ENCODE results near the gene IVD.
"Not testable (repeated sequence)": the region's sequence is repeated elsewhere in the genome, so short reads cannot be mapped to it uniquely, and the experiment has no call there.

IVD gene

GRCh38 chr15:40439960-40440742 is 34.6 kb downstream of the IVD start:
- DNase-seq = peak; percentile 54 to 79 (median 72)

- peak; percentile 93 to 98 (median 96) for DNase-seq
These were observed 35.4 kb downstream of the IVD start, which contains the start of gene BAHD1 for GRCh38 chr15:40440743-40441564. Gene BAHD1, plus strand, starts transcription at chr15:40440953. Its CDS starts 17,512 bp downstream, at chr15:40458465.

- peak in 2 of 4 experiments; percentile 26 to 63 for DNase-seq
These were observed 36.3 kb downstream of the IVD start for GRCh38 chr15:40441565-40442531.

GRCh38 chr15:40443255-40443654 is 37.7 kb downstream of the IVD start:
- peak in 1 of 4 experiments; percentile 25 for DNase-seq

GRCh38 chr15:40443846-40444245 is 38.3 kb downstream of the IVD start:
- DNase-seq = peak in 1 of 4 experiments; percentile 28

GRCh38 chr15:40444736-40445135 is 39.1 kb downstream of the IVD start:
- no peak for DNase-seq

GRCh38 chr15:40445421-40445922 is 39.9 kb downstream of the IVD start:
- DNase-seq = no peak

GRCh38 chr15:40446144-40446543 is 40.5 kb downstream of the IVD start:
- DNase-seq = no peak

GRCh38 chr15:40448354-40448753 is 42.8 kb downstream of the IVD start:
- no peak for DNase-seq

- DNase-seq = no peak
These were observed 43.7 kb downstream of the IVD start for GRCh38 chr15:40449275-40449674.

- DNase-seq = no peak
These were observed 44.5 kb downstream of the IVD start for GRCh38 chr15:40450047-40450446.

GRCh38 chr15:40451527-40452158 is 46.0 kb downstream of the IVD start:
- no peak for DNase-seq

- peak in 1 of 4 experiments; percentile 22 for DNase-seq
These were observed 46.9 kb downstream of the IVD start for GRCh38 chr15:40452296-40453090.

- DNase-seq = not testable (repeated sequence)
These were observed 48.3 kb downstream of the IVD start for GRCh38 chr15:40453941-40454340.

- peak; percentile 36 to 61 (median 50) for DNase-seq
These were observed 49.4 kb downstream of the IVD start for GRCh38 chr15:40454904-40455391.

- no peak for DNase-seq
These were observed 50.7 kb downstream of the IVD start for GRCh38 chr15:40456299-40456712.

- no peak for DNase-seq
These were observed 51.1 kb downstream of the IVD start for GRCh38 chr15:40456738-40457137.

- DNase-seq = no peak
These were observed 53.1 kb downstream of the IVD start for GRCh38 chr15:40458495-40459371.

- DNase-seq = no peak
These were observed 53.9 kb downstream of the IVD start for GRCh38 chr15:40459391-40460015.
